Gastroesophageal sphincter (tissue), 4 donors: ENCODE data around the gene GSG1L. TPM values are rescaled to one million over a fixed set of nuclear protein-coding genes. Genes with fewer than 3 reads are reported as not detected.

Experiments used
- ATAC-seq: fragments of 150-250 bp; one replicate; pipeline ENCODE4 v1.9.1; 2016; ENCODE audit warnings: mild to moderate bottlenecking, moderate library complexity
- H3K27ac ChIP-seq, 4 donors: fragments of 200-600 bp; sonication (generic) in 3 of 4; 1 replicate in 3 of 4; 2 replicates in 1 of 4; pipeline ENCODE4 v1.5.1; 2016 to 2019
- H3K27me3 ChIP-seq: fragments of 200-600 bp; sonication (generic); one replicate; pipeline ENCODE4 v1.5.1; 2019
- H3K36me3 ChIP-seq, 2 donors: fragments of 200-600 bp; sonication (generic); one replicate each; pipeline ENCODE4 v1.5.1; 2019; ENCODE audit warnings: control low read depth in 1 of 2
- H3K4me1 ChIP-seq, 3 donors: fragments of 200-600 bp; sonication (generic); 1 replicate in 2 of 3; 2 replicates in 1 of 3; pipeline ENCODE4 v1.5.1; 2016 to 2019; ENCODE audit warnings: control low read depth in 2 of 3
- H3K4me3 ChIP-seq, 2 donors: fragments of 200-600 bp; sonication (generic); one replicate each; pipeline ENCODE4 v1.5.1; 2019; ENCODE audit warnings: mild to moderate bottlenecking in 1 of 2, moderate library complexity in 1 of 2
- H3K9me3 ChIP-seq, 3 donors: fragments of 200-600 bp; sonication (generic); one replicate each; pipeline ENCODE4 v1.5.1; 2017 to 2019; ENCODE audit warnings: control low read depth in 2 of 3
- EP300 ChIP-seq: sonication (generic); formaldehyde crosslinking; IDR thresholded peaks from one replicate; pipeline ENCODE4 v1.6.1; 2017; ENCODE audit warnings: antibody characterized with exemption, mild to moderate bottlenecking
- POLR2A ChIP-seq, 2 donors: fragments of 450-650 bp; IDR thresholded peaks; one replicate each; pipeline ENCODE4 v1.6.1; 2017; ENCODE audit warnings: antibody characterized with exemption in 2 of 2, mild to moderate bottlenecking in 2 of 2, moderate library complexity in 1 of 2
- POLR2AphosphoS5 ChIP-seq: sonication (generic); formaldehyde crosslinking; IDR thresholded peaks from one replicate; pipeline ENCODE4 v1.6.1; 2017; ENCODE audit warnings: antibody characterized with exemption
- WGBS, 2 donors: methylation state at CpG; one replicate each; pipeline ENCODE4 v1.1.5; 2018; ENCODE audit warnings: low coverage in 1 of 2; 5-methylcytosine and 5-hydroxymethylcytosine counted together
- total RNA-seq, 4 donors: library from RNA; depleted of rRNA; stranded (reverse); fragments of >200 nt; gene quantifications; one replicate each; pipeline ENCODE4 v1.1.0, GENCODE V29; 2016
- TF ChIP-seq, protein P1 (sequence below), 4 experiments: fragments of 200-600 bp in 2 of 4; fragments of 450-650 bp in 2 of 4; sonication (generic) in 1 of 4; IDR thresholded peaks; one replicate each; pipeline ENCODE4 v1.5.1; 2017 to 2019; ENCODE audit warnings: antibody characterized with exemption in 4 of 4, mild to moderate bottlenecking in 2 of 4, moderate library complexity in 2 of 4

Gene GSG1L
- total RNA-seq, 4 donors from 2014 or later = 1.0 TPM; not detected in 3

DNA sequence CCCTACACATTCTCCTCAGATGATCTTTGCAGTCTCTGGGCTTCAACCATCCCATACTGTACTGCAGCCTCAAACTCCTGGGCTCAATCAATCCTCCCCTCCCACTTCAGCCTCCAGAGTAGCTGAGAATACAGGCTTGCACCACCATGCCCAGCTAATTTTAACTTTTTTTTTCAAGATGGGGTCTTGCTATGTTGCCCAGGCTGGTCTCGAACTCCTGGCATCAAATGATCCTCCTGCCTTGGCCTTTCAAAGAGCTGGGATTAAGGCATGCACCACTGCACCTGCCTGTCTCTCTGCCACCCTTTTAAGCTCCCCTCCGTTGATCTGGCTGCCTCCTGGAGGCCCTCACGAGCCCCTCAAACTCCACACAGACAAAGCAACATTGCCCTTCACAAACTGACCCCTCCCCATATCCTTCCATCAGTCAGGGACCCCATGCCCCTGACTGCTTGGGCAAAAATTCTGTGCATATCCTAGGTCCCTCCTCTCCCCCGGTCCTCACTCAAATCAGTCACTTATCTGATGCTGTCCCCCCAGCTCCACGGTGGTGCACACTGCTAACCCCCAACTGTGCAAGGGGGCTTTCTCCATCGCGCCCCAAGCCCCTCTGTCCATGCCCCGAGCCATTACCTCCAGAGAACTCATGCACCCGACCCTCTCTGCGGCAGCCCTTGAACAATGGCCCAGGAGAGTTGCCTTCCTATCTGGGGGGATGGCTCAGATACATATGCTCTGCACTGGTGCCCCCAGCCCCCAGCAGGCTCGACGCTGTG is 260.7 kb downstream of the GSG1L start:
- ATAC-seq = no peak
- WGBS, 2 donors = 59 to 74% methylated on average over 6 to 12 of the region's 12 CpGs
- TF ChIP-seq EP300 (no peak), POLR2AphosphoS5 (no peak), POLR2A (IDR thresholded peaks at IDR 0.05) (no peak)
- TF ChIP-seq, protein P1, sequence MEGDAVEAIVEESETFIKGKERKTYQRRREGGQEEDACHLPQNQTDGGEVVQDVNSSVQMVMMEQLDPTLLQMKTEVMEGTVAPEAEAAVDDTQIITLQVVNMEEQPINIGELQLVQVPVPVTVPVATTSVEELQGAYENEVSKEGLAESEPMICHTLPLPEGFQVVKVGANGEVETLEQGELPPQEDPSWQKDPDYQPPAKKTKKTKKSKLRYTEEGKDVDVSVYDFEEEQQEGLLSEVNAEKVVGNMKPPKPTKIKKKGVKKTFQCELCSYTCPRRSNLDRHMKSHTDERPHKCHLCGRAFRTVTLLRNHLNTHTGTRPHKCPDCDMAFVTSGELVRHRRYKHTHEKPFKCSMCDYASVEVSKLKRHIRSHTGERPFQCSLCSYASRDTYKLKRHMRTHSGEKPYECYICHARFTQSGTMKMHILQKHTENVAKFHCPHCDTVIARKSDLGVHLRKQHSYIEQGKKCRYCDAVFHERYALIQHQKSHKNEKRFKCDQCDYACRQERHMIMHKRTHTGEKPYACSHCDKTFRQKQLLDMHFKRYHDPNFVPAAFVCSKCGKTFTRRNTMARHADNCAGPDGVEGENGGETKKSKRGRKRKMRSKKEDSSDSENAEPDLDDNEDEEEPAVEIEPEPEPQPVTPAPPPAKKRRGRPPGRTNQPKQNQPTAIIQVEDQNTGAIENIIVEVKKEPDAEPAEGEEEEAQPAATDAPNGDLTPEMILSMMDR (IDR thresholded peaks at IDR 0.05) = no peak
- H3K9me3 ChIP-seq = no peaks in the 10 kb centered on the region
- H3K27ac ChIP-seq = no peak overlapping the region
- H3K4me3 ChIP-seq = no peak overlapping the region
- H3K27me3 ChIP-seq = peaks cover 37% of the 10 kb centered on the region
- H3K36me3 ChIP-seq = no peaks in the 10 kb centered on the region
- H3K4me1 ChIP-seq = no peaks in the 10 kb centered on the region

DNA sequence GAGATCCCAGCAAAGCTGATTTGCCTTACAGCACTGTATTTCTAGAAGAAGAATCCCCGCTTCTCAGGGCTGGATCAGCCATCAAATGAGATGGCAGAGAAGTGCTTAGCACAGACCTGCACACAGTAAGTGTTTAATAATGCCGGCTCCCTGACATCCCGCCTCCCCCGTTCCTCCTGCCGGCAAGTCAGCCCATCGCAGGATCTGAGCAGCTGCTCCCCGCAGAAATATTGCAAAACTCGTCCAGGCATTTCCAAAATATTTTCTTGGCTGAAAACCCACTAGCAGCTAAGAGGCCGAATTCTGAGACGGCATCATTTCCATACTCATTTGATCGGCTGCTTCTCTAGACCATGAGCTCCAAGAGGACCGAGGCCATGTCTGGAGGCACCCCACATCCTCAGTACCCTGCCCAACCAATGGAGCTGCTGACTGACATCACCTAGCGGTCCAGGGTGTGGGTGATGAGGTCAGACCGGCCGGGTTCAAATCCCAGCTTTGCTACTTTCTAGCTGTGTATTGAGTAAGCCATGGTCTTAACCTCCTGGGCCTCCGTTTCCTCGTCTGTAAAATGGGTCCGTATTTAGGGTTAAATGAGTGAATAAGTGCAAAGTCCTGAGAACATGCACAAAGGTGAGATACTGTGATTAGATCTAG is 262.1 kb downstream of the GSG1L start:
- Histone ChIP-seq H3K27ac (no peak overlapping the region), H3K27me3 (peaks cover 36% of the 10 kb centered on the region), H3K4me3 (no peak overlapping the region), H3K36me3 (no peaks in the 10 kb centered on the region), H3K4me1 (no peaks in the 10 kb centered on the region), H3K9me3 (no peaks in the 10 kb centered on the region)
- ATAC-seq = no peak
- WGBS, 2 donors = 62 to 65% methylated on average over 8 to 13 of the region's 18 CpGs
- TF ChIP-seq, protein P1 (IDR thresholded peaks at IDR 0.05) = no peak
- TF ChIP-seq POLR2AphosphoS5 = no peak
- no peak for TF ChIP-seq POLR2A (IDR thresholded peaks at IDR 0.05)
- no peak for TF ChIP-seq EP300

DNA sequence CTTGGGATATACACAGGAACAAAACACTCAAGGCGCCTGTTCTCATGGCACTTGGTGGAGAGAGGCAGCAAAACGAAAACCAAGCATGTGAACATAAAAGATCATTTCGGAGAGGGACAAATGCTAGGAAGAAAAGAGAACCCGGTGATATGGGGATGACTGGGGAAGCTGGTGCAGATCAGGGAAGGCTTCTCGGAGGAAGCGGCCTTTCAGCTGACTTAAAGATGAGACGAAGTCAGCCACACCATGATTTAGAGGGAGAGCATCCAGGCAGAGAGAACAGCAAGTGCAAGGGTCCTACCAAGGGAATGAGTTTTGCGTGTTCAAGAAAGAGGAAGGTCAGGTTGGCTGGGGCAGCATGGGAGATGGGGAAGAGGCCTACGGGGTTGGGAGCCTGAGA is 262.7 kb downstream of the GSG1L start:
- 74% methylated on average over 6 to 9 of the region's 9 CpGs for WGBS, 2 donors
- Histone ChIP-seq H3K4me3 (no peak overlapping the region), H3K27me3 (peaks cover 35% of the 10 kb centered on the region)

DNA sequence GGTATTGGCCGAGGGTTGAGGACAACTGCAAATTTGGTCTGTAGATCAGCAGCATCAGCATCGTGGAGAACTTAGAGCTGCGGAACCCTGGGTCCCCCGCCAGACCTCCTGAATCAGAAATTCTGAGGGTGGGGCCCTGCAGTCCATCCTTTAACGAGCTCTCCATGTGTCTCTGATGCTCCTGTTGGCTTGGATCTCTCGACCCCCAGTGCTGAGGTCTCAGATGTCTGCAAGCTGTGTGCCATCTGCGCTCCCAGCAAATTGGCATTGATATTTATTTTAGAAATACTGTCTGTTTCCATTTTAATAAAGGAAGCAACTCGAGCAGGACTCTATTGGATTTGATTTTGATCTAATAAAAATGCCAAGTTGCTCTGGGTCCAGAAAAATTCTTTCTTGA is 263.6 kb downstream of the GSG1L start:
- Histone ChIP-seq H3K27me3 (peaks cover 32% of the 10 kb centered on the region), H3K27ac (no peak overlapping the region), H3K36me3 (no peaks in the 10 kb centered on the region), H3K4me3 (no peak overlapping the region), H3K9me3 (no peaks in the 10 kb centered on the region), H3K4me1 (no peaks in the 10 kb centered on the region)
- 53 to 71% methylated on average over 4 to 6 of the region's 8 CpGs for WGBS, 2 donors
- no peak for ATAC-seq
- TF ChIP-seq POLR2A (IDR thresholded peaks at IDR 0.05) = no peak
- no peak for TF ChIP-seq POLR2AphosphoS5
- TF ChIP-seq EP300 = no peak
- TF ChIP-seq, protein P1 (IDR thresholded peaks at IDR 0.05) = no peak

More for the DNA sequence above, 262.7 kb downstream of the GSG1L start:
- Histone ChIP-seq H3K4me1 (no peaks in the 10 kb centered on the region), H3K27ac (no peak overlapping the region), H3K9me3 (no peaks in the 10 kb centered on the region), H3K36me3 (no peaks in the 10 kb centered on the region)
- ATAC-seq = no peak
- TF ChIP-seq POLR2A (IDR thresholded peaks at IDR 0.05) (no peak), POLR2AphosphoS5 (no peak), EP300 (no peak)
- TF ChIP-seq, protein P1 (IDR thresholded peaks at IDR 0.05) = no peak
